HCT116 (cell line): ENCODE data around the gene IL17RE.

Source experiments
- CEBPB ChIP-seq: IDR thresholded peaks from 2 replicates; pipeline ENCODE4 v1.6.1; 2012; ENCODE audit warnings: low read depth
- EGR1 ChIP-seq: IDR thresholded peaks from 2 replicates; pipeline ENCODE4 v1.6.1; 2012; ENCODE audit warnings: low read depth
- EZH2 ChIP-seq: fragments of 200-600 bp; sonication (generic); IDR thresholded peaks from 2 replicates; pipeline ENCODE4 v1.6.1; 2017; ENCODE audit warnings: antibody characterized with exemption, mixed run types
- EZH2phosphoT487 ChIP-seq: fragments of 200-600 bp; IDR thresholded peaks from 2 replicates; pipeline ENCODE4 v1.6.1; 2018; ENCODE audit warnings: antibody characterized with exemption, borderline replicate concordance
- POLR2A ChIP-seq: IDR thresholded peaks from 2 replicates; pipeline ENCODE4 v1.7.0; 2011; ENCODE audit warnings: borderline replicate concordance; ENCODE audit not compliant: insufficient read depth, insufficient read length; ENCODE audit errors: extremely low read depth
- TCF7L2 ChIP-seq: IDR thresholded peaks from 2 replicates; pipeline ENCODE4 v1.7.0; 2011; ENCODE audit warnings: borderline replicate concordance, inconsistent platforms; ENCODE audit not compliant: insufficient read depth, insufficient read length; ENCODE audit errors: extremely low read depth
- YY1 ChIP-seq: IDR thresholded peaks from 2 replicates; pipeline ENCODE4 v1.6.1; 2011; ENCODE audit warnings: low read length, low read depth, moderate library complexity, mild to moderate bottlenecking; ENCODE audit not compliant: insufficient replicate concordance; ENCODE audit errors: extremely low read depth
- TF ChIP-seq, protein P1 (sequence below), 3 experiments: fragments of 200-600 bp in 1 of 3; sonication (generic) in 1 of 3; IDR thresholded peaks in 2 of 3; conservative IDR thresholded peaks in 1 of 3; 2 replicates each; pipeline ENCODE4 v1.5.1; 2012 to 2017; ENCODE audit warnings: low read depth in 2 of 3, low read length in 2 of 3, antibody characterized with exemption in 1 of 3, borderline replicate concordance in 1 of 3, control low read depth in 1 of 3, mild to moderate bottlenecking in 1 of 3, mixed read lengths in 1 of 3, mixed run types in 1 of 3, moderate library complexity in 1 of 3; ENCODE audit not compliant: insufficient read depth in 1 of 3
- TF ChIP-seq, protein P2 (sequence below): IDR thresholded peaks from 2 replicates; pipeline ENCODE4 v1.6.1; 2012
- TF ChIP-seq, protein P3 (sequence below): IDR thresholded peaks from 2 replicates; pipeline ENCODE4 v1.6.1; 2012
- TF ChIP-seq, protein P4 (sequence below): IDR thresholded peaks from 2 replicates; pipeline ENCODE4 v1.6.1; 2011; ENCODE audit warnings: mild to moderate bottlenecking, low read length, moderate library complexity; ENCODE audit not compliant: insufficient replicate concordance; ENCODE audit errors: extremely low read depth
- TF ChIP-seq, protein P5 (sequence below): IDR thresholded peaks from 2 replicates; pipeline ENCODE4 v1.6.1; 2012; ENCODE audit warnings: low read depth

DNA sequence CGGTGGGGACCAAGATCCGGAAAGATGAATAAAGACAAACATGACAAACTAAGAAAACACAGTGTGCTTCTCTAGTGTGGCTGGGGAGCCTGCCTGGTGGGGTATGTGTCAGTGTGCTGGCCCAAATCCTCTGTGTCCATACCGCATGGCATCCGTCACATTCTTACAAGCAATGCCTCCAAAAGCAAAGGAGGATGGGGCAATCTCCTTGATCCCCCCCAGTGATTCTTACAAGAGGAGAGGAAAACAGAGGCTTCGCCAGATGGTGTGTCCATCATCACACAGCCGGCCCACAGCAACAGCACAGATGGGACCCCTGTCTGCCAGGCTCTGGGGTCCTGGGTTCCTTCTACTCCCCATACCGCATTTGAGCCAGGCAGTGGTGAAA, 13.7 kb downstream of the IL17RE start:
- TF ChIP-seq EZH2 (no peak), EZH2phosphoT487 (no peak), CEBPB (no peak), YY1 (no peak), POLR2A (no peak), EGR1 (no peak), TCF7L2 (no peak)
- TF ChIP-seq, protein P1, sequence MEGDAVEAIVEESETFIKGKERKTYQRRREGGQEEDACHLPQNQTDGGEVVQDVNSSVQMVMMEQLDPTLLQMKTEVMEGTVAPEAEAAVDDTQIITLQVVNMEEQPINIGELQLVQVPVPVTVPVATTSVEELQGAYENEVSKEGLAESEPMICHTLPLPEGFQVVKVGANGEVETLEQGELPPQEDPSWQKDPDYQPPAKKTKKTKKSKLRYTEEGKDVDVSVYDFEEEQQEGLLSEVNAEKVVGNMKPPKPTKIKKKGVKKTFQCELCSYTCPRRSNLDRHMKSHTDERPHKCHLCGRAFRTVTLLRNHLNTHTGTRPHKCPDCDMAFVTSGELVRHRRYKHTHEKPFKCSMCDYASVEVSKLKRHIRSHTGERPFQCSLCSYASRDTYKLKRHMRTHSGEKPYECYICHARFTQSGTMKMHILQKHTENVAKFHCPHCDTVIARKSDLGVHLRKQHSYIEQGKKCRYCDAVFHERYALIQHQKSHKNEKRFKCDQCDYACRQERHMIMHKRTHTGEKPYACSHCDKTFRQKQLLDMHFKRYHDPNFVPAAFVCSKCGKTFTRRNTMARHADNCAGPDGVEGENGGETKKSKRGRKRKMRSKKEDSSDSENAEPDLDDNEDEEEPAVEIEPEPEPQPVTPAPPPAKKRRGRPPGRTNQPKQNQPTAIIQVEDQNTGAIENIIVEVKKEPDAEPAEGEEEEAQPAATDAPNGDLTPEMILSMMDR (IDR thresholded peaks at IDR 0.05 in 2 of 3, conservative IDR thresholded peaks at IDR 0.05 in 1 of 3; ENCODE audit: borderline replicate concordance in 1 of 3, insufficient read depth in 1 of 3, low read depth in 2 of 3, low read length in 2 of 3) = no peak
- TF ChIP-seq, protein P2, sequence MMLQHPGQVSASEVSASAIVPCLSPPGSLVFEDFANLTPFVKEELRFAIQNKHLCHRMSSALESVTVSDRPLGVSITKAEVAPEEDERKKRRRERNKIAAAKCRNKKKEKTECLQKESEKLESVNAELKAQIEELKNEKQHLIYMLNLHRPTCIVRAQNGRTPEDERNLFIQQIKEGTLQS = no peak
- TF ChIP-seq, protein P3, sequence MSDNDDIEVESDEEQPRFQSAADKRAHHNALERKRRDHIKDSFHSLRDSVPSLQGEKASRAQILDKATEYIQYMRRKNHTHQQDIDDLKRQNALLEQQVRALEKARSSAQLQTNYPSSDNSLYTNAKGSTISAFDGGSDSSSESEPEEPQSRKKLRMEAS = no peak
- TF ChIP-seq, protein P4, sequence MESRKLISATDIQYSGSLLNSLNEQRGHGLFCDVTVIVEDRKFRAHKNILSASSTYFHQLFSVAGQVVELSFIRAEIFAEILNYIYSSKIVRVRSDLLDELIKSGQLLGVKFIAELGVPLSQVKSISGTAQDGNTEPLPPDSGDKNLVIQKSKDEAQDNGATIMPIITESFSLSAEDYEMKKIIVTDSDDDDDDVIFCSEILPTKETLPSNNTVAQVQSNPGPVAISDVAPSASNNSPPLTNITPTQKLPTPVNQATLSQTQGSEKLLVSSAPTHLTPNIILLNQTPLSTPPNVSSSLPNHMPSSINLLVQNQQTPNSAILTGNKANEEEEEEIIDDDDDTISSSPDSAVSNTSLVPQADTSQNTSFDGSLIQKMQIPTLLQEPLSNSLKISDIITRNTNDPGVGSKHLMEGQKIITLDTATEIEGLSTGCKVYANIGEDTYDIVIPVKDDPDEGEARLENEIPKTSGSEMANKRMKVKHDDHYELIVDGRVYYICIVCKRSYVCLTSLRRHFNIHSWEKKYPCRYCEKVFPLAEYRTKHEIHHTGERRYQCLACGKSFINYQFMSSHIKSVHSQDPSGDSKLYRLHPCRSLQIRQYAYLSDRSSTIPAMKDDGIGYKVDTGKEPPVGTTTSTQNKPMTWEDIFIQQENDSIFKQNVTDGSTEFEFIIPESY = no peak
- TF ChIP-seq, protein P5, sequence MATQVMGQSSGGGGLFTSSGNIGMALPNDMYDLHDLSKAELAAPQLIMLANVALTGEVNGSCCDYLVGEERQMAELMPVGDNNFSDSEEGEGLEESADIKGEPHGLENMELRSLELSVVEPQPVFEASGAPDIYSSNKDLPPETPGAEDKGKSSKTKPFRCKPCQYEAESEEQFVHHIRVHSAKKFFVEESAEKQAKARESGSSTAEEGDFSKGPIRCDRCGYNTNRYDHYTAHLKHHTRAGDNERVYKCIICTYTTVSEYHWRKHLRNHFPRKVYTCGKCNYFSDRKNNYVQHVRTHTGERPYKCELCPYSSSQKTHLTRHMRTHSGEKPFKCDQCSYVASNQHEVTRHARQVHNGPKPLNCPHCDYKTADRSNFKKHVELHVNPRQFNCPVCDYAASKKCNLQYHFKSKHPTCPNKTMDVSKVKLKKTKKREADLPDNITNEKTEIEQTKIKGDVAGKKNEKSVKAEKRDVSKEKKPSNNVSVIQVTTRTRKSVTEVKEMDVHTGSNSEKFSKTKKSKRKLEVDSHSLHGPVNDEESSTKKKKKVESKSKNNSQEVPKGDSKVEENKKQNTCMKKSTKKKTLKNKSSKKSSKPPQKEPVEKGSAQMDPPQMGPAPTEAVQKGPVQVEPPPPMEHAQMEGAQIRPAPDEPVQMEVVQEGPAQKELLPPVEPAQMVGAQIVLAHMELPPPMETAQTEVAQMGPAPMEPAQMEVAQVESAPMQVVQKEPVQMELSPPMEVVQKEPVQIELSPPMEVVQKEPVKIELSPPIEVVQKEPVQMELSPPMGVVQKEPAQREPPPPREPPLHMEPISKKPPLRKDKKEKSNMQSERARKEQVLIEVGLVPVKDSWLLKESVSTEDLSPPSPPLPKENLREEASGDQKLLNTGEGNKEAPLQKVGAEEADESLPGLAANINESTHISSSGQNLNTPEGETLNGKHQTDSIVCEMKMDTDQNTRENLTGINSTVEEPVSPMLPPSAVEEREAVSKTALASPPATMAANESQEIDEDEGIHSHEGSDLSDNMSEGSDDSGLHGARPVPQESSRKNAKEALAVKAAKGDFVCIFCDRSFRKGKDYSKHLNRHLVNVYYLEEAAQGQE = no peak
